ENCODE results near the gene SYT17.

Gene SYT17

GRCh38 chr16:19307587-19308241 is 139.7 kb downstream of the SYT17 start:
- DNase-seq, result no peak

GRCh38 chr16:19308392-19308791 is 140.4 kb downstream of the SYT17 start:
- DNase-seq, result no peak

- no peak for DNase-seq
Measured at GRCh38 chr16:19309178-19309577, 141.1 kb downstream of the SYT17 start.

GRCh38 chr16:19314718-19315425 is 146.8 kb downstream of the SYT17 start:
- DNase-seq, result no peak

GRCh38 chr16:19315889-19316433 is 147.9 kb downstream of the SYT17 start:
- no peak for DNase-seq

GRCh38 chr16:19316846-19317245 is 148.8 kb downstream of the SYT17 start:
- DNase-seq, result no peak

All from C1 segment of cervical spinal cord (tissue), 14 donors.